OCI-M2 (cell line): ENCODE results near the gene RFPL2.
"Not testable (repeated sequence)": the region's sequence is repeated elsewhere in the genome, so short reads cannot be mapped to it uniquely, and the experiment has no call there.

Experiments
- DNase-seq: peaks from one replicate; lab custom pipeline; 2025; ENCODE audit not compliant: unreplicated experiment; lab: John Stamatoyannopoulos, UW

Gene RFPL2

GRCh38 chr22:32206774-32207758 lies 2.2 kb upstream of the RFPL2 start:
- no peak for DNase-seq

GRCh38 chr22:32205974-32206773 lies 1.3 kb upstream of the RFPL2 start:
- DNase-seq: no peak

- peak; percentile 34 for DNase-seq
Measured at GRCh38 chr22:32204040-32204855, 625 bp downstream of the RFPL2 start.

GRCh38 chr22:32203181-32204039 lies 1.5 kb downstream of the RFPL2 start:
- DNase-seq: no peak

DNA sequence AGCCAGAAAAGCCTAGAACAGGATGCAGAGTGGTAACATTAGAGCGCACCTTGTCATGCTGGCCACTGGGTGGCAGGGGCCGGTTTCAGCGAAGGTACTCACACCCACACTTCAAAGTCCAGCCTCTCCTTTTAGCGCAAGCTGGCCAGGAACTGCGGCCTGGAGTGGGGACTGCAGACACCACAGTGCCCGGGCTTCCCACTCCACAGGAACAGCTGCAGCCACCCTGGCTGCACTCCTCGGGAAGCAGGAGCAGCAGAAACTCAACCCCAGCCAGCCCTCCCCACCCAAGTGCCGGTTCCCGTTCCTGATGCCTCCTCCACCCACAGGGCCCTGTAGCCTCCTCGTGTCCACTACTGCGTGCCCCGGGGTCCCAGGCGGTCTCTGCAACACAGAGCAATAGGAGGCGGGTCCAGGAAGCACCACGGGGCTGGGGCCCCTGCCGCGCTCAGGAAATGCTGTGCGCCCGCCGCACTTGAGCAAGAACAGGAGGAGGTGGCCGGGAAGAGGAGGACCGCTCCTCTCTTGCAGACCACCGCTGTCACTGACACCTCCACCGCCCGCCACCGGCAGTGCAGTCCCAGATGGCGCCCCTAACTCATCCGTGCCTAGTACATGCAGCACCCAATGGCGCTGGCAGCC lies 2.2 kb downstream of the RFPL2 start:
- DNase-seq: no peak

DNA sequence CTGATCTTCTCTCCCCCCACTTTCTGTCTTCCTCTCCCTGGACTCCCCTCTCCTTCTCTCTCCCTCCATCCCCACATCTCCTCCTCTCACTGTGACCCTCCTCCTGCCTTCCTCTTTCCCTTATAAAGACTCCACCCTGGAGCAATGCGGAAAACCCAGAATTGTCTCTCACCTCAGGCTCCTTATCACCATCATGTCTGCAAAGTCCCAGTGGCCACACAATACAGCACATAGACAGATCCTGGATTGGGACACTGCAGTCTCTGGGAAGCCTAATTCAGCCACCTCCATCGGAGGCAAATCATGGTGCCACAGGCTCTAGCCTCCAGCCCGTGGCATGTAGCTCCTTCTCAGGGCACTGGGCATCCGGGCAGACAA lies 2.7 kb downstream of the RFPL2 start:
- no peak for DNase-seq

DNA sequence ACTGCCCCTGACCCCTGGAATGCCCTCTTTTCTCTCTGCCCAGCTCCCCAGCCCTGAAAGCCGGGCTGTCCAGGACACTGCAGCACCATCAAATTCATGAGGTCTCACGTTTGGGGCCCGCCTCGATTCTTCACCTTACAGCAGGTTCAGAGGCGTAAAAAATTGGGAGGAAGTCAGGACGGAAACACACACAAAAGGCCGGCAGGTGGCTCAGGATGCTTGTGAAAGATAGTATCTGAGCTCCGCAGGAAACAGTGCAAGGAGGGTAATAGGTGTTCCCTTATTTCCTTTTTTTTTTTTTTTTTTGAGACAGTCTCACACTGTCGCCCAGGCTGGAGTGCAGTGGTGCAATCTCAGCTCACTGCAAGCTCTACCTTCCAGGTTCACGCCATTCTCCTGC lies 4.1 kb downstream of the RFPL2 start:
- DNase-seq: no peak

- no peak for DNase-seq
Measured at GRCh38 chr22:32199961-32200360, 4.9 kb downstream of the RFPL2 start.

GRCh38 chr22:32199341-32199740 lies 5.5 kb downstream of the RFPL2 start:
- no peak for DNase-seq

DNA sequence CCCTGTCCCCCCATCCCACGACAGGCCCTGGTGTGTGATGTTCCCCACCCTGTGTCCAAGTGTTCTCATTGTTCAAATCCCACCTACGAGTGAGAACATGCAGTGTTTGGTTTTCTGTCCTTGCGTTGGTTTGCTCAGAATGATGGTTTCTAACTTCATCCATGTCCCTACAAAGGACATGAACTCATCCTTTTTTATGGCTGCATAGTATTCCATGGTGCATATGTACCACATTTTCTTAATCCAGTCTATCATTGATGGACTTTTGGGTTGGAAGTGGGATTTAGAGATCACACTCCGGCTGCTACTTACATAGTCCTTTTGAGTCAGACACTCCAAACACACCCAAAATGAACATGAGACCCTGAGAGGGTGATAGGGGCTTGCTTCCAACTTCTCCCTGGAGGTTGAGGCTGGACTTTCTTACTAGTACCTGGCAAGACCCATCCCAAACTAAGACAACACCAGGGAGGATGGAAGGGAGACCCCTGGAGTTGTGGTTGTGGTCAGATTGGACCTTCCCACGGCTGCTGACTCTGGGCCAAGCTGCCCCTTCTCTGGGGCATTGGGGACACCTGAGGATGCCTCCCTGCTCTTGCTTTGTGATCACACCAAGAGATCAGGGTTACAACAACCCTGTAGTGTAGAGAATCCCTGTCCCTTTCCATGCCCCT lies 7.2 kb downstream of the RFPL2 start:
- not testable (repeated sequence) for DNase-seq

DNA sequence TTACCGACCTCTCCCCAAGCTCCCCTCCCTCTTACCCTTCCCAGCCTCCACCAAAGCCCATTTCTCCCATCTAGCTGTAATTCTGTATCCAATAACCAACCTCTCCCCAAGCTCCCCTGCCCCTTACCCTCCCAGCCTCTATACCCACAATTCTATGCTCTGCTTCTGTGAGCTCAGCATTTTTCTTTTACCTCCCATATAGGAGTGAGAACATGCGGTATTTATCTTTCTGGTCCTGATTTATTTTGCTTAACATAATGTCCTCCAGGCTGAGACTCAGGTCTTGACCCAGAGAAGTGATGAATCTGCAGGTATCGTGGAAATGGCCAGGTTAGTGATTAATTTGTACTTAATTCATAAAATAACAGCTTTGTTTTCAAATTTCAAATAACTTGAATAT lies 9.0 kb downstream of the RFPL2 start:
- not testable (repeated sequence) for DNase-seq

- not testable (repeated sequence) for DNase-seq
Measured at GRCh38 chr22:32193346-32193745, 11.5 kb downstream of the RFPL2 start.

DNA sequence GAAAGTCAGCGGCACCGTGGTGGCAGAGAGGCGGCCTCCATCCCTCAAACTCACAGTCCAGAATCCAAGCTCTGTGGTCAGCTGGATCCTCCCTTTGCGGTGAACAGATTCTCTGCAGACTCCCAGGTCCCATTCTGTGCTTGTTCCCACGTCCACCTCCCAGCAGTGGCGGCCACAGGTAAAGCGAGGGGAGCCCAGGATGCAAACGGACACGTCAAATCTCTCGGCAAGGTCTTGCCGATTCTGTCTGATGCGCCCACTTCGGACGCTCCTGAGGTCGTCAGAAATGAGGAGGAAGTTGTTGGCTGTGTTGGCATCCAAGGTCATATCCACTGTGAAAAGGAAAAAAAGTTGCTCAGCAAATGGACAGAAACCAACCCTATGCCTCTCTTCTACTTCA lies 13.9 kb downstream of the RFPL2 start:
- not testable (repeated sequence) for DNase-seq

DNA sequence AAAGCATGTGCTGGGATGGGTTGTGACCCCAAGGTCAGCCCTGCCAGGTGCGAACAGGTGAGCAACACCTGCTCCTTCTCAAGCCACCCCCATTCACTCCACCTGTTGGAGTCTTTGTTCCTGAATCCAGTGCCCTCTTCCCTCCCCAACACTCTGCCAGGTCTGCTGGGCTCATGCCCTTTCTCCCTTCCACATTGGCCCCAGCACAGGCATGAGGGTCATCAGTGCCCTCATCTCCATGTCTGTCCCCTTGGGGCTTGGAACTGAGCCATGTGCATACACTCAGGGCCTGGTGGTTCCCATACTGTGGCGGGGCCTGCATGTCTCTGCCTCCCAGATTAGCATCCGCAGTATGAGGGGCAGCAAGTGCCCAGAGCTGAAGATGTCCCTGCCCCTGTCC lies 19.1 kb downstream of the RFPL2 start:
- no peak for DNase-seq

GRCh38 chr22:32183625-32184024 lies 21.2 kb downstream of the RFPL2 start:
- no peak for DNase-seq

GRCh38 chr22:32181043-32181442 lies 23.8 kb downstream of the RFPL2 start:
- DNase-seq: no peak

GRCh38 chr22:32177221-32177765 lies 27.6 kb downstream of the RFPL2 start:
- DNase-seq: no peak

- no peak for DNase-seq
Measured at GRCh38 chr22:32175683-32176644, 28.9 kb downstream of the RFPL2 start.
